Measurements from ENCODE around the gene SYCE1. TPM values are rescaled to one million over a fixed set of nuclear protein-coding genes. Genes with fewer than 3 reads are reported as not detected.
"Not testable (repeated sequence)": the region's sequence is repeated elsewhere in the genome, so short reads cannot be mapped to it uniquely, and the experiment has no call there.

The SYCE1 gene
- polyA plus RNA-seq, 3 donors, result 0.22 to 0.77 (median 0.60) TPM

- no peak for DNase-seq (ENCODE audit: extremely low read depth in 1 of 11, low read depth in 9 of 11, low spot score in 4 of 11)
Measured at GRCh38 chr10:133523631-133524203, 41.7 kb downstream of the SYCE1 start.

- peak in 9 of 11 donors; percentile 15 to 48 (median 38) for DNase-seq (ENCODE audit: extremely low read depth in 1 of 11, low read depth in 9 of 11, low spot score in 4 of 11)
Measured at GRCh38 chr10:133520193-133520738, 45.1 kb downstream of the SYCE1 start.

- DNase-seq (ENCODE audit: extremely low read depth in 1 of 11, low read depth in 9 of 11, low spot score in 4 of 11), result not testable (repeated sequence)
Measured at GRCh38 chr10:133518517-133518916, 46.9 kb downstream of the SYCE1 start.

GRCh38 chr10:133516057-133516456 is 49.3 kb downstream of the SYCE1 start:
- peak in 4 of 11 donors; percentile 22 to 45 (median 33) for DNase-seq (ENCODE audit: extremely low read depth in 1 of 11, low read depth in 9 of 11, low spot score in 4 of 11)

- no peak for DNase-seq (ENCODE audit: extremely low read depth in 1 of 11, low read depth in 9 of 11, low spot score in 4 of 11)
Measured at GRCh38 chr10:133515471-133515870, 49.9 kb downstream of the SYCE1 start.

- no peak for DNase-seq (ENCODE audit: extremely low read depth in 1 of 11, low read depth in 9 of 11, low spot score in 4 of 11)
Measured at GRCh38 chr10:133511907-133512528, 53.4 kb downstream of the SYCE1 start.

- DNase-seq (ENCODE audit: extremely low read depth in 1 of 11, low read depth in 9 of 11, low spot score in 4 of 11), result no peak
Measured at GRCh38 chr10:133511408-133511807, 54.0 kb downstream of the SYCE1 start.

GRCh38 chr10:133509700-133510099 is 55.7 kb downstream of the SYCE1 start:
- DNase-seq (ENCODE audit: extremely low read depth in 1 of 11, low read depth in 9 of 11, low spot score in 4 of 11), result no peak

Other genes starting within 250 kb of the SYCE1 start
- gene CALY, start 228.7 kb downstream of the SYCE1 start, polyA plus RNA-seq (ENCODE audit: insufficient read length in 3 of 3), result under 1 TPM in 2 of 3 donors, not detected in 1; 0.54 to 0.70 TPM
- 1 to 10 TPM; 3.3 to 9.0 (median 4.9) TPM for gene PRAP1, start 218.2 kb downstream of the SYCE1 start, polyA plus RNA-seq (ENCODE audit: insufficient read length in 3 of 3)
- gene FUOM, start 207.6 kb downstream of the SYCE1 start, polyA plus RNA-seq (ENCODE audit: insufficient read length in 3 of 3), result 10 to 100 TPM; 14.3 to 22.4 (median 20.8) TPM
- gene ECHS1, start 192.2 kb downstream of the SYCE1 start, polyA plus RNA-seq (ENCODE audit: insufficient read length in 3 of 3), result 100 to 1,000 TPM; 135 to 149 (median 139) TPM
- 1 to 10 TPM; 4.9 to 9.2 (median 6.8) TPM for gene PAOX, start 186.3 kb downstream of the SYCE1 start, polyA plus RNA-seq (ENCODE audit: insufficient read length in 3 of 3)
- 10 to 100 TPM; 59.4 to 88.6 (median 67.3) TPM for gene MTG1, start 171.4 kb downstream of the SYCE1 start, polyA plus RNA-seq (ENCODE audit: insufficient read length in 3 of 3)
- 1 to 10 TPM; 3.1 to 5.6 (median 4.7) TPM for gene SPRN, start 141.0 kb downstream of the SYCE1 start, polyA plus RNA-seq (ENCODE audit: insufficient read length in 3 of 3)
- gene SCART1, start 111.6 kb downstream of the SYCE1 start, polyA plus RNA-seq (ENCODE audit: insufficient read length in 3 of 3), result 1 to 10 TPM; 2.1 to 3.9 (median 2.2) TPM
- gene CYP2E1, start 38.2 kb downstream of the SYCE1 start, polyA plus RNA-seq (ENCODE audit: insufficient read length in 3 of 3), result 1 to 10 TPM; 1.7 to 2.3 (median 1.7) TPM
- gene FRG2B, start 61.2 kb upstream of the SYCE1 start, polyA plus RNA-seq (ENCODE audit: insufficient read length in 3 of 3), result not detected